BE2C (cell line): Measurements from ENCODE around the gene SLC30A7.
A peak's percentile ranks its signal among the peaks of the same experiment; 100 is the strongest.

Experiments used
- DNase-seq: peaks from one replicate; pipeline ENCODE4 v3.0.0-alpha.2; 2020
- H3K27me3 ChIP-seq: fragments of 250-450 bp; sonication (Bioruptor Pico); 2 replicates; pipeline ENCODE4 v1.5.1; 2020; ENCODE audit warnings: mild to moderate bottlenecking
- H3K36me3 ChIP-seq: fragments of 250-450 bp; sonication (Bioruptor Pico); 2 replicates; pipeline ENCODE4 v1.5.1; 2020; ENCODE audit warnings: mild to moderate bottlenecking
- H3K4me1 ChIP-seq: fragments of 250-450 bp; sonication (Bioruptor Pico); 2 replicates; pipeline ENCODE4 v1.5.1; 2020
- H3K4me3 ChIP-seq: 2 replicates; pipeline ENCODE4 v1.5.1; 2011; ENCODE audit warnings: low read depth, low read length
- H3K9me3 ChIP-seq: fragments of 250-450 bp; sonication (Bioruptor Pico); 2 replicates; pipeline ENCODE4 v1.5.1; 2020
- TF ChIP-seq, protein P1 (sequence below): IDR thresholded peaks from 2 replicates; pipeline ENCODE4 v1.5.1; 2012; ENCODE audit warnings: mild to moderate bottlenecking, low read depth, low read length

Gene SLC30A7

DNA sequence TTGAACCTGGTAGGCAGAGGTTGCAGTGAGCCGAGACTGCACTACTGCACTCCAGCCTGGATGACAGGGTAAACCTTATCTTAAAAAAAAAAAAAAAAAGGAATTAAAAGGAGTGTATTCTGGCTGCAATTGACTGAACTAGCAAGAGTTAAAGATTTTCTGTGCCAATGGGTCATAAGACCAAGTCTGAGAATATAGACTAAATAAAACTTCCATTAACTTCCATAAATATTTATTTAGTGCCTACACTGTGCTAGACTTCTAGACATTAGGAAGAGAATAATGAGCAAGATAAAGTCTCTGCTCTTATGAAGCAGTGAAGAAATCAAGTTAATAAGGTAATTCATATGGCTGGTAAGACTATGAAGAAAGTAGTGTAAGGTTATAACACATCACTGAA lies 102.5 kb downstream of the SLC30A7 start:
- H3K36me3 ChIP-seq = peaks cover 37% of the 10 kb centered on the region
- H3K27me3 ChIP-seq = no peaks in the 10 kb centered on the region

GRCh38 chr1:101000131-101000873 lies 104.4 kb downstream of the SLC30A7 start:
- peaks cover 8% of the 10 kb centered on the region for H3K4me1 ChIP-seq
- no peaks in the 10 kb centered on the region for H3K9me3 ChIP-seq
- peaks cover 38% of the 10 kb centered on the region for H3K36me3 ChIP-seq
- H3K4me3 ChIP-seq = no peak overlapping the region
- TF ChIP-seq, protein P1, sequence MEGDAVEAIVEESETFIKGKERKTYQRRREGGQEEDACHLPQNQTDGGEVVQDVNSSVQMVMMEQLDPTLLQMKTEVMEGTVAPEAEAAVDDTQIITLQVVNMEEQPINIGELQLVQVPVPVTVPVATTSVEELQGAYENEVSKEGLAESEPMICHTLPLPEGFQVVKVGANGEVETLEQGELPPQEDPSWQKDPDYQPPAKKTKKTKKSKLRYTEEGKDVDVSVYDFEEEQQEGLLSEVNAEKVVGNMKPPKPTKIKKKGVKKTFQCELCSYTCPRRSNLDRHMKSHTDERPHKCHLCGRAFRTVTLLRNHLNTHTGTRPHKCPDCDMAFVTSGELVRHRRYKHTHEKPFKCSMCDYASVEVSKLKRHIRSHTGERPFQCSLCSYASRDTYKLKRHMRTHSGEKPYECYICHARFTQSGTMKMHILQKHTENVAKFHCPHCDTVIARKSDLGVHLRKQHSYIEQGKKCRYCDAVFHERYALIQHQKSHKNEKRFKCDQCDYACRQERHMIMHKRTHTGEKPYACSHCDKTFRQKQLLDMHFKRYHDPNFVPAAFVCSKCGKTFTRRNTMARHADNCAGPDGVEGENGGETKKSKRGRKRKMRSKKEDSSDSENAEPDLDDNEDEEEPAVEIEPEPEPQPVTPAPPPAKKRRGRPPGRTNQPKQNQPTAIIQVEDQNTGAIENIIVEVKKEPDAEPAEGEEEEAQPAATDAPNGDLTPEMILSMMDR = no peak
- no peaks in the 10 kb centered on the region for H3K27me3 ChIP-seq
- no peak for DNase-seq

More for the DNA sequence above, 102.5 kb downstream of the SLC30A7 start:
- TF ChIP-seq, protein P1 = no peak
- Histone ChIP-seq H3K4me1 (peaks cover 8% of the 10 kb centered on the region), H3K4me3 (no peak overlapping the region), H3K9me3 (no peaks in the 10 kb centered on the region)
- no peak for DNase-seq

DNA sequence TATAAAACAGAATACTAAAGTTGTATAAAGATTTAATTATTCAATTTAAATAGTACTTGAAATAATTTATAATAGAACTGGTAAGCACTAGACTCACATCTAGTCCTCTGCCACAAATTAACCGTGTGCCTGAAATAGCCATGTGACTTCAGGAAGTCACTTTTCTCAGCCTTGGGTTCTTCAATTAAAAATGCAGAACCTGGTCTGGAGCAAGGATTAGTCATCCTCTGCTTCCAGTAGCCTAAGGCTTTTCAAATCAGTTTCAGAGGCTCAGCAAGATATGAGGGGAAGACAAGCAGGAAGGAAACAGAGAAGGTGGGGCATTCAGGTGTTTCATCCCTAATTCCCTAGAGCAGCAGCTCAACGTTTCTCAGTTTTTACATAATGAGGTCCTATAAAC lies 106.7 kb downstream of the SLC30A7 start:
- Histone ChIP-seq H3K36me3 (peaks cover 42% of the 10 kb centered on the region), H3K4me1 (peaks cover 8% of the 10 kb centered on the region), H3K4me3 (no peak overlapping the region), H3K9me3 (no peaks in the 10 kb centered on the region), H3K27me3 (no peaks in the 10 kb centered on the region)
- TF ChIP-seq, protein P1 = no peak
- peak; percentile 8 for DNase-seq

DNA sequence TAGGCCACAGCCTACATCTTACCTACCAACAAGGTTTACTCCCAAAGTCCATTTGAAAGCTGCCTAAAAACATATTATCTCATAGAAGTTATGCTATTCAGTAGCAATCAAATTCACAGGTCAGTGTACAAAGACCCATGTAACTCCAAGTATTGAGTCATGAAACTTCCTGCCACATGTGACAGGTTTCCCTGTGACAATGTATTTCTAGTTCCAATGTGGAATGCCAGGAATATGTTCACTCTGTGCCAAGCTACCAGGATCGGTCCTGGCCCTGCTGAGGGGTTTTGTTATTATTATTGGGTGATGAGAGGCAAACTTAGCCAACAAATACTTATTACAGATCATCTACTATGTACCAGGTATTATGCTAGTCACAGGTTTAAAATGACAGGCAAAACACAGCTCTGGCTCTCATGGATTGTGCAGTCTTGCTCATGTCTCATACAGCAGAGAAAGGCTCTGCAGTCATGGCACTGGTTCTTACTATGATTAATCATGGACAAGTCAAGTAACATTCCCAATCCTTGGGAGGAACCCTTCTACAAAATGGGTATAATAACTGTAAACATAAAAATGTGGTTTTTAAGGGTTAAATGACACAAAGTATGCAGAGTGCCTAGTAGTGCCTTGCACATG lies 107.2 kb downstream of the SLC30A7 start:
- no peaks in the 10 kb centered on the region for H3K27me3 ChIP-seq
- no peaks in the 10 kb centered on the region for H3K9me3 ChIP-seq
- TF ChIP-seq, protein P1 = no peak
- H3K4me1 ChIP-seq = peaks cover 8% of the 10 kb centered on the region
- H3K4me3 ChIP-seq = no peak overlapping the region
- DNase-seq = no peak
- peaks cover 39% of the 10 kb centered on the region for H3K36me3 ChIP-seq

DNA sequence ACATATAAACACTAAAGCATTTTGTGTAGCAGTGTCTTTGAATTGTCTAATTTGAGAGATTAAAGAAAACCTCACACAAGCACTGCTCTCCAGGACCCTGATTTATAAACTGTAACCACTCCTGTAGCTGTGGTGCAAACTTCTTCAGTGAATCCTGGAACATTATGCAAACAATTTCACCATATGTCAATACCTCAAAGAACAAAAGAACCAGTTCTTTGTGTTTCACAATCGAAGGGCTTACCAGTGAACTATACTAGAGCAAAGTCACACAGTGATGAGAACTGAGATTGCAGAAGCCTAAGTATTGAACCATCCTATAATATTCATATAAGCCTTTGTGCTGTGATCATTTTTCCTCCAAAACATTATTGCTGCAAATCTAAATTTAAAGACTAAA lies 108.2 kb downstream of the SLC30A7 start:
- H3K36me3 ChIP-seq = peaks cover 34% of the 10 kb centered on the region
- no peak for DNase-seq
- peaks cover 8% of the 10 kb centered on the region for H3K4me1 ChIP-seq
- H3K9me3 ChIP-seq = no peaks in the 10 kb centered on the region
- H3K27me3 ChIP-seq = no peaks in the 10 kb centered on the region
- TF ChIP-seq, protein P1 = no peak
- H3K4me3 ChIP-seq = no peak overlapping the region

DNA sequence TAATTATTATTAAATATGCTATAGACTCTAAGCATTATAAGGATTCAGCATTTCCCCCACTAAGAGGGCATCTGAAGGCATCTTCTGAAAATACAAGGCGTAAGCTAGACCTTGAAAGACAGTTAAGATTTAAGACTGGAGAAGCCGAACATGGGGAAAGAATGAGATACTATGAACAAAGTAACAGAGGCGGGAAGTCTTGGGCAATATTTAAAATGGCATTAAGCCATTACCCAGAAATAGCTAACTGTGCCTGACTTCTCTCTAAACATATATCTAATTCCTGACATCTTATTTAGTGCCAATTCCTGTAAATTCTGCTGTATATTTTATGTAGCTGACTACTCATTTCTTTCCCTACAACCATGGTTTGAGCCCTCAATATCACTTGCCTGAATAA lies 108.8 kb downstream of the SLC30A7 start:
- DNase-seq = no peak
- Histone ChIP-seq H3K9me3 (no peaks in the 10 kb centered on the region), H3K36me3 (peaks cover 28% of the 10 kb centered on the region), H3K27me3 (no peaks in the 10 kb centered on the region), H3K4me1 (peaks cover 8% of the 10 kb centered on the region), H3K4me3 (no peak overlapping the region)
- TF ChIP-seq, protein P1 = no peak
